A549 (cell line): ENCODE results near the gene CDYL. TPM values are rescaled to one million over a fixed set of nuclear protein-coding genes. Genes with fewer than 3 reads are reported as not detected.

Experiments used
- ATAC-seq, 2 experiments: fragments of 200-7000 bp in 1 of 2; fragments of >200 bp in 1 of 2; cut with Nextera tagmentation in 1 of 2; cut with Tn5 transposase in 1 of 2; 3 replicates each; pipeline versions ENCODE4 v1.8.0 to v1.9.1; 2018 to 2020; ENCODE audit warnings: mild to moderate bottlenecking in 1 of 2, moderate library complexity in 1 of 2
- CTCF ChIA-PET: fragments of 300-600 bp; sonication (Branson Sonifier 250); formaldehyde crosslinking; extraction: SDS; loops from one replicate; lab custom pipeline; 2021; ENCODE audit warnings: antibody characterized with exemption, inconsistent platforms; lab: Yijun Ruan, JAX
- POLR2A ChIA-PET: fragments of 350-600 bp; formaldehyde crosslinking; extraction: SDS; loops from one replicate; lab custom pipeline; 2021; ENCODE audit warnings: antibody characterized with exemption, inconsistent platforms; lab: Yijun Ruan, JAX
- DNase-seq, 2 experiments: peaks; one replicate each; pipeline versions ENCODE4 v3.0.0 to v3.0.0-alpha.2; 2011 to 2016; ENCODE audit warnings: low read depth in 1 of 2, low spot score in 1 of 2
- FAIRE-seq: peaks from 2 replicates; lab custom pipeline; 2011; peaks lifted over from hg19 to GRCh38; lab: Jason Lieb, UNC
- H3K27ac ChIP-seq, 2 experiments: fragments of >200 bp; sonication (Bioruptor Twin); formaldehyde crosslinking; 3 replicates each; pipeline ENCODE4 v1.5.1; 2016 to 2017
- H3K4me1 ChIP-seq: fragments of >200 bp; sonication (Bioruptor Twin); formaldehyde crosslinking; 3 replicates; pipeline ENCODE4 v1.6.1; 2016
- H3K4me2 ChIP-seq: fragments of >200 bp; sonication (Bioruptor Twin); formaldehyde crosslinking; 3 replicates; pipeline ENCODE4 v1.6.1; 2016
- H3K4me3 ChIP-seq: fragments of >200 bp; sonication (Bioruptor Twin); formaldehyde crosslinking; 3 replicates; pipeline ENCODE4 v1.5.1; 2016
- H3K9me3 ChIP-seq: fragments of >200 bp; sonication (Bioruptor Twin); formaldehyde crosslinking; 3 replicates; pipeline ENCODE4 v1.6.1; 2016
- BCL3 ChIP-seq: fragments of >200 bp; sonication (Bioruptor Twin); formaldehyde crosslinking; IDR thresholded peaks from 3 replicates; pipeline ENCODE4 v1.6.1; 2016
- CBX8 ChIP-seq: fragments of 200-600 bp; sonication (generic); IDR thresholded peaks from 2 replicates; pipeline ENCODE4 v1.6.1; 2016
- CEBPB ChIP-seq, 2 experiments: fragments of >200 bp in 1 of 2; sonication (Bioruptor Twin) in 1 of 2; formaldehyde crosslinking in 1 of 2; IDR thresholded peaks; 2 replicates each; pipeline ENCODE4 v1.6.1; 2012 to 2016
- CHD2 ChIP-seq: fragments of 150-350 bp; IDR thresholded peaks from 2 replicates; pipeline ENCODE4 v1.6.1; 2014; ENCODE audit warnings: low read length; ENCODE audit not compliant: partially characterized antibody
- CTCF ChIP-seq: fragments of >200 bp; sonication (Bioruptor Twin); formaldehyde crosslinking; IDR thresholded peaks from 3 replicates; pipeline ENCODE4 v1.5.1; 2016
- E2F6 ChIP-seq: IDR thresholded peaks from 2 replicates; pipeline ENCODE4 v1.6.1; 2012; ENCODE audit warnings: low read depth, borderline replicate concordance
- EHF ChIP-seq: fragments of 250-450 bp; sonication (Bioruptor Pico); IDR thresholded peaks from 2 replicates; pipeline ENCODE4 v1.5.0; 2020; ENCODE audit warnings: mild to moderate bottlenecking
- EP300 ChIP-seq, 2 experiments: fragments of >200 bp; sonication (Bioruptor Twin); formaldehyde crosslinking; IDR thresholded peaks; 2 replicates in 1 of 2; 3 replicates in 1 of 2; pipeline ENCODE4 v1.6.1; 2016 to 2017
- HES2 ChIP-seq: fragments of >200 bp; sonication (Bioruptor Twin); formaldehyde crosslinking; IDR thresholded peaks from 2 replicates; pipeline ENCODE4 v1.6.1; 2016
- HOXB5 ChIP-seq: fragments of 250-450 bp; sonication (Bioruptor Pico); IDR thresholded peaks from 2 replicates; pipeline ENCODE4 v1.5.0; 2020; ENCODE audit warnings: mild to moderate bottlenecking, moderate library complexity
- JUN ChIP-seq, 2 experiments: fragments of >200 bp; sonication (Bioruptor Twin); formaldehyde crosslinking; IDR thresholded peaks; 2 replicates in 1 of 2; 3 replicates in 1 of 2; pipeline ENCODE4 v1.6.1; 2016 to 2017
- KDM1A ChIP-seq: fragments of 200-600 bp; sonication (generic); IDR thresholded peaks from 2 replicates; pipeline ENCODE4 v1.6.1; 2016; ENCODE audit warnings: low read depth, mild to moderate bottlenecking
- MAX ChIP-seq: IDR thresholded peaks from 2 replicates; pipeline ENCODE4 v1.6.1; 2012
- MYC ChIP-seq: IDR thresholded peaks from 2 replicates; pipeline ENCODE4 v1.6.1; 2012; ENCODE audit warnings: mild to moderate bottlenecking, inconsistent platforms, low read length, improper control_type of control experiment, borderline replicate concordance
- PHF8 ChIP-seq: fragments of 200-600 bp; sonication (generic); IDR thresholded peaks from 2 replicates; pipeline ENCODE4 v1.6.1; 2016; ENCODE audit warnings: low read depth, mild to moderate bottlenecking, antibody characterized with exemption, moderate library complexity, borderline replicate concordance
- POLR2A ChIP-seq: IDR thresholded peaks from 2 replicates; pipeline ENCODE4 v1.6.1; 2012; ENCODE audit warnings: mild to moderate bottlenecking, low read length
- RAD21 ChIP-seq, 2 experiments: fragments of >200 bp in 1 of 2; sonication (Bioruptor Twin) in 1 of 2; formaldehyde crosslinking in 1 of 2; IDR thresholded peaks in 1 of 2; conservative IDR thresholded peaks in 1 of 2; 2 replicates in 1 of 2; 3 replicates in 1 of 2; pipeline ENCODE4 v1.6.1; 2012 to 2018; ENCODE audit warnings: inconsistent platforms in 1 of 2
- SMC3 ChIP-seq: fragments of >200 bp; sonication (Bioruptor Twin); formaldehyde crosslinking; IDR thresholded peaks from 3 replicates; pipeline ENCODE4 v1.6.1; 2018; ENCODE audit warnings: inconsistent platforms
- SREBF2 ChIP-seq: fragments of 450-650 bp; IDR thresholded peaks from 2 replicates; pipeline ENCODE4 v1.6.1; 2014; ENCODE audit warnings: mild to moderate bottlenecking, moderate library complexity
- ZNF302 ChIP-seq: fragments of 250-450 bp; sonication (Bioruptor Pico); IDR thresholded peaks from 2 replicates; pipeline ENCODE4 v1.9.0; 2021; ENCODE audit warnings: inconsistent platforms, mild to moderate bottlenecking, moderate library complexity
- WGBS: methylation state at CpG from one replicate; pipeline ENCODE4 v1.1.6; 2017; ENCODE audit errors: missing lambda C conversion rate; 5-methylcytosine and 5-hydroxymethylcytosine counted together
- polyA plus RNA-seq, 4 experiments: library from polyadenylated mRNA; depleted of rRNA in 3 of 4; stranded (reverse); fragments of >200 nt; fragmentation: RNase III in 1 of 4; extraction: RNeasy Plus Mini Kit Qiagen cat#74134 plus additional on column Dnase treatment in 1 of 4; gene quantifications; 2 replicates in 3 of 4; 3 replicates in 1 of 4; pipeline ENCODE4 v1.2.3, GENCODE V29; 2011 to 2017

CDYL gene
- polyA plus RNA-seq, 2 of the 4 experiments (the other 2 are of a cell fraction): 18.6 to 42.7 TPM

GRCh38 chr6:4774715-4775493, 1.3 kb upstream of the CDYL start:
- no peak for FAIRE-seq
- CTCF ChIA-PET: no interaction called here
- no peak for TF ChIP-seq CBX8
- no peak for TF ChIP-seq ZNF302 (CRISPR knock-in tag)
- TF ChIP-seq E2F6: no peak
- TF ChIP-seq, all 56 proteins: peak for 0
- ATAC-seq (peak; percentile 5 to 8; a peak in 3 of 6 replicates), DNase-seq (no peak)
- H3K9me3 ChIP-seq: peaks cover 13% of the 10 kb centered on the region; the same call in 2 of the 3 replicates
- peak overlapping the region; percentile 55 for H3K4me3 ChIP-seq
- H3K4me2 ChIP-seq: peak overlapping the region; percentile 80
- POLR2A ChIA-PET: interaction anchor here (0.6 to 2.1 kb wide), 5 partner anchors 27 to 167 kb away, joined by 3 to 13 read pairs (median 3); no protein-coding TSS in a partner anchor
- H3K4me1 ChIP-seq: peaks cover under 1% of the 10 kb centered on the region; the same call in 1 of the 3 replicates
- H3K27ac ChIP-seq: peak overlapping the region; percentile 83 to 95
- 74% methylated on average over 38 of the region's 47 CpGs for WGBS

- CTCF ChIA-PET: no interaction called here
- TF ChIP-seq CTCF: peak; percentile 23; the same call in 2 of the 3 replicates
- TF ChIP-seq BCL3: 0 out of 3 replicates have a peak, but pooled peaks have one; percentile 43
- TF ChIP-seq RAD21 (conservative IDR thresholded peaks at IDR 0.05 in 1 of 2, IDR thresholded peaks at IDR 0.05 in 1 of 2): peak in 1 of 2 experiments; percentile 56; a peak in 3 of 5 replicates
- TF ChIP-seq MYC: peak; percentile 47; the same call in 1 of the 2 replicates
- TF ChIP-seq EP300 (IDR thresholded peaks at IDR 0.05): no peak
- TF ChIP-seq E2F6: 0 out of 2 replicates have a peak, but pooled peaks have one; percentile 42
- no peak for TF ChIP-seq CEBPB (IDR thresholded peaks at IDR 0.05)
- TF ChIP-seq SMC3: peak; percentile 68
- peak; percentile 55; the same call in 1 of the 2 replicates for TF ChIP-seq HOXB5
- TF ChIP-seq EHF (CRISPR knock-in tag): no peak
- peak; percentile 48; the same call in 1 of the 2 replicates for TF ChIP-seq KDM1A
- TF ChIP-seq MAX: peak; percentile 49
- no peak for TF ChIP-seq CHD2
- peak; percentile 74; the same call in 1 of the 2 replicates for TF ChIP-seq PHF8
- peak; percentile 45 to 97; a peak in 4 of 5 replicates for TF ChIP-seq JUN (IDR thresholded peaks at IDR 0.05)
- no peak for TF ChIP-seq HES2
- TF ChIP-seq POLR2A: peak; percentile 45
- TF ChIP-seq SREBF2: no peak
- TF ChIP-seq, all 56 proteins: peak for 12
- H3K4me3 ChIP-seq: peak overlapping the region; percentile 55
- peak; percentile 88 to 92 for ATAC-seq
- peak overlapping the region; percentile 80 for H3K4me2 ChIP-seq
- peaks cover 13% of the 10 kb centered on the region; the same call in 2 of the 3 replicates for H3K9me3 ChIP-seq
- peaks cover 6% of the 10 kb centered on the region; the same call in 2 of the 3 replicates for H3K4me1 ChIP-seq
- peak; percentile 55 to 87 for DNase-seq
- POLR2A ChIA-PET: interaction anchor here (0.6 to 2.1 kb wide), 7 partner anchors 27 to 424 kb away, joined by 3 to 13 read pairs (median 3); no protein-coding TSS in a partner anchor
- no CpG with 5 or more reads among the region's 88 CpGs for WGBS
- peak overlapping the region; percentile 83 to 95 for H3K27ac ChIP-seq
- FAIRE-seq: no peak
Observed at GRCh38 chr6:4775494-4776130, 592 bp upstream of the CDYL start.
